ENCODE data around the gene IRS1.

Gene IRS1

GRCh38 chr2:226797989-226798421, 1.6 kb downstream of the IRS1 start:
- peaks cover 2 to 76% (median 70%) of the 10 kb centered on the region in 5 donors for H3K4me1 ChIP-seq (ENCODE audit: control insufficient read depth in 5 of 5, insufficient read depth in 5 of 5, low read length in 5 of 5)
- peaks cover 0 to 10% (median 4%) of the 10 kb centered on the region in 5 donors for H3K36me3 ChIP-seq (ENCODE audit: control insufficient read depth in 5 of 5, insufficient read depth in 5 of 5, low read length in 5 of 5)
- H3K9me3 ChIP-seq (ENCODE audit: control insufficient read depth in 5 of 5, low read length in 5 of 5), result no peaks in the 10 kb centered on the region
- peaks cover 0 to 20% (median 3%) of the 10 kb centered on the region in 5 donors for H3K27me3 ChIP-seq (ENCODE audit: control insufficient read depth in 5 of 5, insufficient read depth in 4 of 5, low read length in 5 of 5)
- H3K27ac ChIP-seq (ENCODE audit: low read depth, low read length), result peak overlapping the region; percentile 86
- H3K9ac ChIP-seq (ENCODE audit: low read length in 5 of 5), result peak overlapping the region in 4 of 5 donors; percentile 26 to 78 (median 64)
- H3K4me3 ChIP-seq (ENCODE audit: low read depth in 1 of 5, low read length in 5 of 5), result peak overlapping the region; percentile 64 to 82 (median 78)

GRCh38 chr2:226797289-226797988, 2.2 kb downstream of the IRS1 start:
- Histone ChIP-seq H3K27me3 (ENCODE audit: control insufficient read depth in 5 of 5, insufficient read depth in 4 of 5, low read length in 5 of 5) (peaks cover 0 to 20% (median 3%) of the 10 kb centered on the region in 5 donors), H3K4me3 (ENCODE audit: low read depth in 1 of 5, low read length in 5 of 5) (peak overlapping the region; percentile 69 to 82 (median 78)), H3K9me3 (ENCODE audit: control insufficient read depth in 5 of 5, low read length in 5 of 5) (no peaks in the 10 kb centered on the region), H3K27ac (ENCODE audit: low read depth, low read length) (peak overlapping the region; percentile 86), H3K9ac (ENCODE audit: low read length in 5 of 5) (peak overlapping the region in 4 of 5 donors; percentile 38 to 78 (median 60)), H3K4me1 (ENCODE audit: control insufficient read depth in 5 of 5, insufficient read depth in 5 of 5, low read length in 5 of 5) (peaks cover 2 to 82% (median 74%) of the 10 kb centered on the region in 5 donors), H3K36me3 (ENCODE audit: control insufficient read depth in 5 of 5, insufficient read depth in 5 of 5, low read length in 5 of 5) (peaks cover 0 to 10% (median 4%) of the 10 kb centered on the region in 5 donors)

- peak overlapping the region in 3 of 5 donors; percentile 38 to 78 (median 66) for H3K9ac ChIP-seq (ENCODE audit: low read length in 5 of 5)
- H3K4me1 ChIP-seq (ENCODE audit: control insufficient read depth in 5 of 5, insufficient read depth in 5 of 5, low read length in 5 of 5), result peaks cover 2 to 82% (median 75%) of the 10 kb centered on the region in 5 donors
- H3K27ac ChIP-seq (ENCODE audit: low read depth, low read length), result peak overlapping the region; percentile 86
These were observed 2.8 kb downstream of the IRS1 start for GRCh38 chr2:226796840-226797288.

GRCh38 chr2:226796012-226796839, 3.4 kb downstream of the IRS1 start:
- Histone ChIP-seq H3K4me3 (ENCODE audit: low read depth in 1 of 5, low read length in 5 of 5) (peak overlapping the region; percentile 67 to 82 (median 78)), H3K9me3 (ENCODE audit: control insufficient read depth in 5 of 5, low read length in 5 of 5) (no peaks in the 10 kb centered on the region), H3K27me3 (ENCODE audit: control insufficient read depth in 5 of 5, insufficient read depth in 4 of 5, low read length in 5 of 5) (peaks cover 0 to 15% (median 3%) of the 10 kb centered on the region in 5 donors), H3K36me3 (ENCODE audit: control insufficient read depth in 5 of 5, insufficient read depth in 5 of 5, low read length in 5 of 5) (peaks cover 0 to 10% (median 4%) of the 10 kb centered on the region in 5 donors), H3K27ac (ENCODE audit: low read depth, low read length) (peak overlapping the region; percentile 86), H3K4me1 (ENCODE audit: control insufficient read depth in 5 of 5, insufficient read depth in 5 of 5, low read length in 5 of 5) (peaks cover 2 to 81% (median 72%) of the 10 kb centered on the region in 5 donors), H3K9ac (ENCODE audit: low read length in 5 of 5) (peak overlapping the region in 3 of 5 donors; percentile 38 to 78 (median 46))

More at GRCh38 chr2:226796840-226797288, 2.8 kb downstream of the IRS1 start:
- Histone ChIP-seq H3K4me3 (ENCODE audit: low read depth in 1 of 5, low read length in 5 of 5) (peak overlapping the region; percentile 69 to 82 (median 78)), H3K9me3 (ENCODE audit: control insufficient read depth in 5 of 5, low read length in 5 of 5) (no peaks in the 10 kb centered on the region), H3K27me3 (ENCODE audit: control insufficient read depth in 5 of 5, insufficient read depth in 4 of 5, low read length in 5 of 5) (peaks cover 0 to 20% (median 3%) of the 10 kb centered on the region in 5 donors), H3K36me3 (ENCODE audit: control insufficient read depth in 5 of 5, insufficient read depth in 5 of 5, low read length in 5 of 5) (peaks cover 0 to 10% (median 4%) of the 10 kb centered on the region in 5 donors)

- Histone ChIP-seq H3K9ac (ENCODE audit: low read length in 5 of 5) (peak overlapping the region in 3 of 5 donors; percentile 30 to 78 (median 46)), H3K4me3 (ENCODE audit: low read depth in 1 of 5, low read length in 5 of 5) (peak overlapping the region; percentile 67 to 82 (median 78)), H3K27me3 (ENCODE audit: control insufficient read depth in 5 of 5, insufficient read depth in 4 of 5, low read length in 5 of 5) (peaks cover 0 to 8% (median 0%) of the 10 kb centered on the region in 5 donors), H3K9me3 (ENCODE audit: control insufficient read depth in 5 of 5, low read length in 5 of 5) (no peaks in the 10 kb centered on the region), H3K36me3 (ENCODE audit: control insufficient read depth in 5 of 5, insufficient read depth in 5 of 5, low read length in 5 of 5) (peaks cover 0 to 10% (median 4%) of the 10 kb centered on the region in 5 donors), H3K4me1 (ENCODE audit: control insufficient read depth in 5 of 5, insufficient read depth in 5 of 5, low read length in 5 of 5) (peaks cover 2 to 82% (median 72%) of the 10 kb centered on the region in 5 donors), H3K27ac (ENCODE audit: low read depth, low read length) (peak overlapping the region; percentile 86)
These were observed 4.2 kb downstream of the IRS1 start for GRCh38 chr2:226795281-226796011.

- H3K36me3 ChIP-seq (ENCODE audit: control insufficient read depth in 5 of 5, insufficient read depth in 5 of 5, low read length in 5 of 5), result peaks cover 0 to 10% (median 4%) of the 10 kb centered on the region in 5 donors
- peak overlapping the region; percentile 63 to 82 (median 78) for H3K4me3 ChIP-seq (ENCODE audit: low read depth in 1 of 5, low read length in 5 of 5)
- H3K27ac ChIP-seq (ENCODE audit: low read depth, low read length), result peak overlapping the region; percentile 86
- no peaks in the 10 kb centered on the region for H3K9me3 ChIP-seq (ENCODE audit: control insufficient read depth in 5 of 5, low read length in 5 of 5)
- peak overlapping the region in 3 of 5 donors; percentile 63 to 76 (median 66) for H3K9ac ChIP-seq (ENCODE audit: low read length in 5 of 5)
- peaks cover 0 to 8% (median 0%) of the 10 kb centered on the region in 5 donors for H3K27me3 ChIP-seq (ENCODE audit: control insufficient read depth in 5 of 5, insufficient read depth in 4 of 5, low read length in 5 of 5)
- H3K4me1 ChIP-seq (ENCODE audit: control insufficient read depth in 5 of 5, insufficient read depth in 5 of 5, low read length in 5 of 5), result peaks cover 2 to 80% (median 74%) of the 10 kb centered on the region in 5 donors
These were observed 4.9 kb downstream of the IRS1 start for GRCh38 chr2:226794751-226795171.

- peaks cover 2 to 81% (median 78%) of the 10 kb centered on the region in 5 donors for H3K4me1 ChIP-seq (ENCODE audit: control insufficient read depth in 5 of 5, insufficient read depth in 5 of 5, low read length in 5 of 5)
- H3K36me3 ChIP-seq (ENCODE audit: control insufficient read depth in 5 of 5, insufficient read depth in 5 of 5, low read length in 5 of 5), result peaks cover 0 to 10% (median 4%) of the 10 kb centered on the region in 5 donors
- H3K9me3 ChIP-seq (ENCODE audit: control insufficient read depth in 5 of 5, low read length in 5 of 5), result no peaks in the 10 kb centered on the region
- H3K9ac ChIP-seq (ENCODE audit: low read length in 5 of 5), result peak overlapping the region in 3 of 5 donors; percentile 63 to 76 (median 66)
- peak overlapping the region; percentile 63 to 78 (median 69) for H3K4me3 ChIP-seq (ENCODE audit: low read depth in 1 of 5, low read length in 5 of 5)
- H3K27me3 ChIP-seq (ENCODE audit: control insufficient read depth in 5 of 5, insufficient read depth in 4 of 5, low read length in 5 of 5), result peaks cover 0 to 8% (median 0%) of the 10 kb centered on the region in 5 donors
- peak overlapping the region; percentile 86 for H3K27ac ChIP-seq (ENCODE audit: low read depth, low read length)
These were observed 5.4 kb downstream of the IRS1 start for GRCh38 chr2:226794196-226794661.

GRCh38 chr2:226793646-226794045, 6.0 kb downstream of the IRS1 start:
- H3K9me3 ChIP-seq (ENCODE audit: control insufficient read depth in 5 of 5, low read length in 5 of 5), result no peaks in the 10 kb centered on the region
- H3K9ac ChIP-seq (ENCODE audit: low read length in 5 of 5), result peak overlapping the region in 4 of 5 donors; percentile 41 to 92 (median 64)
- H3K36me3 ChIP-seq (ENCODE audit: control insufficient read depth in 5 of 5, insufficient read depth in 5 of 5, low read length in 5 of 5), result peaks cover 0 to 10% (median 4%) of the 10 kb centered on the region in 5 donors
- H3K27me3 ChIP-seq (ENCODE audit: control insufficient read depth in 5 of 5, insufficient read depth in 4 of 5, low read length in 5 of 5), result peaks cover 0 to 8% (median 0%) of the 10 kb centered on the region in 5 donors
- H3K4me3 ChIP-seq (ENCODE audit: low read depth in 1 of 5, low read length in 5 of 5), result peak overlapping the region in 4 of 5 donors; percentile 63 to 78 (median 67)
- peaks cover 2 to 81% (median 72%) of the 10 kb centered on the region in 5 donors for H3K4me1 ChIP-seq (ENCODE audit: control insufficient read depth in 5 of 5, insufficient read depth in 5 of 5, low read length in 5 of 5)
- H3K27ac ChIP-seq (ENCODE audit: low read depth, low read length), result peak overlapping the region; percentile 86

Data from subcutaneous abdominal adipose tissue (tissue), 5 donors.